GM19023 (cell line): ENCODE results near the gene PDZD7.
"Not testable (repeated sequence)": the region's sequence is repeated elsewhere in the genome, so short reads cannot be mapped to it uniquely, and the experiment has no call there.

Experiments used
- ATAC-seq: cut with Tn5 transposase; IDR thresholded peaks from one replicate; pipeline ENCODE4 v1.9.1; 2021; ENCODE audit warnings: mild to moderate bottlenecking, moderate library complexity; ENCODE audit not compliant: unreplicated experiment

Gene PDZD7

DNA sequence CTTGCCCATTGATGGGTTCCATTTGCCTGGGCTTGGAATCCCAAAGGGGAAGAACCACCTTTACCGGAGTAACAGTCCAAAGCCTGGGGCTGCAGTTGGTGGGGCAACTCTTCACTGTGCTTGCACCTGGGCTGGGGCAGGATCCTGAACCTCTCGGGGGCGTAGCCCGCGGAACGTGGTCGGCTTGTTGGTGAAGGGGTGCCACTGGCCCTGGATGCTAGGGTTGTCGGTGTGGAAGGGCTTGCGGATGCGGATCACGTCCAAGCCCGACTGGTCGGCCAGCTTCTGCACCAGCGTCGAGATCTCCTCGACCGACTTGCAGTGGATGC, 44.3 kb downstream of the PDZD7 start:
- ATAC-seq, result no peak

DNA sequence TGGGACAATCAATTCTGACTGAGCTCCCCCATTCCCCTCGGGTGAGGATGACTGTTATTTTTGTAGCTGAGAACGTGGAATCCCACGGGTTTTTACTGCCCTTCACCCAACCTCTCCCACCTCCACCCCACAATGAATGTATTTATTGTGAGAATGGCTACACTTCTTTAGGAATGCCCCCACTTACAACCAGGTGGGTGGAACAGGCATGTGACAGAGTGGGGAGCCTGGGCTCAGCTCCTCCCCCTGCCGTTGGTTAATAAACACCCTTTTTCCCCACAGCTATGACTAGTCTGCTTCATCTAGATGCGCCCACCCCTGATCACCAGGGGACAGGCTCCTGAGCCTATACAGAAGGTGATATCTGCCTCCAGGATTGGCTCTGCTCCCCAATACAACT, 45.6 kb downstream of the PDZD7 start:
- ATAC-seq, result no peak

DNA sequence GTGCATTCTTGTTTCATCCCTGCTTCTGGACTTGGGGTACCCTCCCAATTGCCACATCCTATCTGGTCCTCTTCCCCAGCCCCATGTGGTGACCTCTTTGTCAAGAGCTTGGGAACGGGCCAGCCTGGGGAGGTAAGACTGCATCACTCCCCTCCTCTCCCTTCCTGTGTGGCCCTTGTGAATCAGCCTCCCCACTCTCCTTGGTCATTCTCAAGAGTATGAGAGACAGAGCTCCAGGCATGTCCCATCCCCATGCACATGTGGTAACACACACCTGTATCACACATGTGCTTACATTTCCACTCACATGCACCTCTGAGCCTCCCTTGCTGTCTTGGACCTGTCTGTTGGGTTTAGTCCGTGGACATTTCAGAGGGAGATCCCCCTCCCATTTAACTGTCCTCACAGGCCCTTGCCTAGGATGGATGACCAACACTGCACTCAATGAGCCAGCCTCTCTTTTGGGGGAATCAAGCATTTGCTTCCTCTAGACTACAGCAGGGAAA, 46.2 kb downstream of the PDZD7 start:
- no peak for ATAC-seq

DNA sequence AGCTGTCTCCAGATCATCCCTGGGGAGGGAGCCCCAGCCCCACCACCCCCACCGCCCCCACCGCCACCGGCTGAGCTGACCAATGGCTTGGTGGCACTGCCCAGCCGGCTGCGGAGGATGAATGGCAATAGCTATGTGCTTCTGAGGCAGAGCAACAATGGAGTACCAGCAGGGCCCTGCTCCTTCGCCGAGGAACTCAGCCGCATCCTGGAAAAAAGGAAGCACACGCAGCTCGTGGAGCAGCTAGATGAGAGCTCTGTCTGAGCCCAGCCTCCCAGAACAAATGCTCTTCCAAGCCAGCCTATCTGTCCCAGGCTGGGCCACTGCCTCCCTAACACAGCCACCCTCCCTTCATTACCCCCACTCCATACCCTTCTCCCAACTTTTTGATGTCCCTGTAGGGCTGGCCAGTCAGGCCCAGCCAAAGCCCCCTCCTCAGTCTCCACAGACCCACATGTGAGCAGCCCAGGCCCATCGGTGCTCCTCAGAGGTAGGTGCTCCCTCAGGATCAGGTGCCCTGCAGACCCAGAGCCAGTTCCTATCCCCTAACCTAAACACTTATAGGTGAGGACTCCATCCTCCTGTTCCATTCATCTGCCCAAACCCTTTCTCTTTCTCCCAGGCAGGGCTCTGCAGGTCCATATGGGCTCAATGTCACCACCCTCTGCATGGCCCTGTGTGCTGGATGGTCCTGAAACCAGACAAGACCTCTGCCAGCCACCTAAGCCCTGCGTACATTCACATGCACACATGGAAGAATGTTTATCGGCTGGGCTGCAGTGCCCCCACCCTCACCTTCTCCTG, 46.9 kb downstream of the PDZD7 start:
- ATAC-seq, result no peak

DNA sequence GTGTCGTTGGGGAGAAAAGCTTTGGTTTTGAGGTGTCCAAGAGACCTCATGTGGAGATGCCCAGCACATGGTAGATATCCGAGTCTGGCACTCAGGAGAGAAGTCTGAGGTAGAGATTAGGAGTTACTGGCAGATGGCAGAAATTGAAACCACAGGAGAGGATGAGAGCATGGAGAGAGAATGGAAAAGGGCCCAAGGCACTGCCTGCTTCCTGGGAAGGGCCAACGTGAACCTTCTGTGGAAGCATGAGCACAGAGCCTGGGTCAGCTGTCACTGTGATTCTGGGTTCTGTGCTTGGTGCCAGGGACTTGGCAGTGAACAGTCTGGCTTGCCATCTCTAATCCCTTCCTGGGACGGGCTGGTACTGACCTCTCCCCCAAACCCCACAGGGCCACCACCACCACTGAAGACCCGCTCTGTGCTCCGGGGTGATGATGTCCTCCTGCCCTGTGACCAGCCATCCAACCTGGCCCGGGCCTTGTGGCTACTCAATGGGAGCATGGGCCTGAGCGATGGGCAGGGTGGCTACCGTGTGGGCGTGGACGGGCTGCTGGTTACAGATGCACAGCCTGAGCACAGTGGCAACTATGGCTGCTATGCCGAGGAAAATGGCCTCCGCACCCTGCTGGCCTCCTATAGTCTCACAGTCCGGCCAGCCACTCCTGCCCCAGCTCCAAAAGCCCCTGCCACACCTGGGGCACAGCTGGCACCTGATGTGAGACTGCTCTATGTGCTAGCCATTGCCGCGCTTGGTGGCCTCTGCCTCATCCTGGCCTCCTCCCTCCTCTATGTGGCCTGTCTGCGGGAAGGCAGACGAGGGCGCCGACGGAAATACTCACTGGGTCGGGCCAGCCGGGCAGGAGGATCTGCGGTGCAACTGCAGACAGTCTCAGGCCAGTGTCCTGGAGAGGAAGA, 47.8 kb downstream of the PDZD7 start:
- ATAC-seq, result no peak

DNA sequence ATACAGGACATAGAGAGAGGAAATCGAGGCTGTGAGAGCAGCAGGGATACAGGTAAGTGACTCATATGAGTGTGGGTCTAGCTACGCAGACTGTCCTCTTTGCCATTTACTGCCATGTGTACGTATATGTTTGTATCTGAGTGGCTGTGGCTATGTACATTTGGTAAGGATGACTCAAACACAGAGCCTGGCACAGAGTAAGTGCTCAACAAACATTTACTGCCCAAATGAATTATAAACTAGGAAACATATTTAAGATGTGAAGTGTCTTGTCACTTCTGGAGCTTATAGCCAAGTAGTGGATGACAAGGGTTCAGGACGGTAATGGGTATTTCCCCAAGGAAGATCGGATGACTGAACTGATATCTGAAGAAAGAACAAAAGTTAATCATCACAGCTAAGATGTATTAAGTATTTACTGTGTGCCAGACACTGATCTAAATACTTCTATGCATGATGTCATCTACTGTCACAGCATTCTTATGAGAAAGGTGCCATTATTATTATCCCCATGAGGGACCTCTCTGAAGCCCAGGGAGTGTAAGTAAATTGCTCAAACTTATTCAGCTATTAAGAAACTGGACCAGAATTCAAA, 49.7 kb downstream of the PDZD7 start:
- no peak for ATAC-seq

DNA sequence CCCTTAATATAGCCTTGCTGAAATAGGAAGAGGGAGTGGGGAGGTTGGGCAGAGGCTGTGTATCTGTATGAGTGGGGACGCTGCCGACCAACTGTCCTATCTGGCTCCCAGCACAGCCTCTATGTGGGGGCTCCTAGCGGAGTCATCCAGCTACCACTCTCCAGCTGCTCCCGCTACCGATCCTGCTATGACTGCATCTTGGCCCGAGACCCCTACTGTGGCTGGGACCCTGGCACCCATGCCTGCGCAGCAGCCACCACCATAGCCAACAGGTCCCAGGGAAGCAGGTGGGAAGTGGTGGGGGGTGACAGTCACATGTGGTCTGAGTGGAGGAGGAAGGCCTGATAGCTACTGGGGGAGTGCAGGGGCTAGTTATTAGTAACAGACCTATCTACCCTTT, 50.2 kb downstream of the PDZD7 start:
- no peak for ATAC-seq

DNA sequence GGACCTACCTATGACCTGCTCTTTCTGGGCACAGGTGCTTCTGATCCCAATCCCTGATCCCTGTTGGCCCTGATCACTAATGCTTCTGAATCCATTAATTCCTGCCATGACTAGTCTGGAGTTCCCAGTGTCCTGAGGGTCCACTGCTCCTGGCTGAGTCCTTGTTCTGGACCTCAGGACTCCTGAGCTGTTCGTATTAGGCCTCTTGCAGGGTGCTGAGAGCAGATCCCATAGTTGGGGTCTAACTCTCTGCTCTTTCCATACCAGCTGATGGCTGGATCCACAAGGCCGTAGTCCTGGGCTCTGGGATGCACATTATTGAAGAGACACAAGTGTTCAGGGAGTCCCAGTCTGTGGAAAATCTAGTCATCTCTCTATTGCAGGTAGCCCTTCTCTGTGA, 50.6 kb downstream of the PDZD7 start:
- ATAC-seq, result no peak

DNA sequence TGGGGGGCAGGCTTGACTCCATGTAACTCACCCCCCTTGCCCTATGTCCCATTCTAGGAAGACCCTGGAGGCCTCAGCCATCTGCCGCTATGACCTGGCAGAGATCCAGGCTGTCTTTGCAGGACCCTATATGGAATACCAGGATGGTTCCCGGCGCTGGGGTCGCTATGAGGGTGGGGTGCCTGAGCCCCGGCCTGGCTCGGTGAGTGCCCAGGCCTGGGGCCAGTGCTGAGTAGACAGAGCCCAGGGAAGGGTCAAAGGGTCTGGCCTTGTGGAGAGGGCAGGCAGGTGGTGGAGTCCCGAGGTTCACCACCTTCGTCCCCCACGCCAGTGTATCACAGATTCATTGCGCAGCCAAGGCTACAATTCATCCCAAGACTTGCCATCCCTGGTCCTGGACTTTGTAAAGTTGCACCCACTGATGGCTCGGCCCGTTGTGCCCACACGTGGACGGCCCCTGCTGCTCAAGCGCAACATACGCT, 51.1 kb downstream of the PDZD7 start:
- ATAC-seq, result no peak

DNA sequence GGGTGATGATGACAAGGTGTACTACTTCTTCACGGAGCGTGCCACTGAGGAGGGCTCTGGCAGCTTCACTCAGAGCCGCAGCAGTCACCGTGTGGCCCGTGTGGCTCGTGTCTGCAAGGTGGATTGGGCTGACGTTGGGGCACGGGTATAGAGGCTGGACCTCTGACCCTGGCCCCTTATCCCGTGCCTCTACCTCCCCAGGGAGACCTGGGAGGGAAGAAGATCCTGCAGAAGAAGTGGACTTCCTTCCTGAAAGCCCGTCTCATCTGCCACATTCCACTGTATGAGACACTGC, 52.1 kb downstream of the PDZD7 start:
- no peak for ATAC-seq

DNA sequence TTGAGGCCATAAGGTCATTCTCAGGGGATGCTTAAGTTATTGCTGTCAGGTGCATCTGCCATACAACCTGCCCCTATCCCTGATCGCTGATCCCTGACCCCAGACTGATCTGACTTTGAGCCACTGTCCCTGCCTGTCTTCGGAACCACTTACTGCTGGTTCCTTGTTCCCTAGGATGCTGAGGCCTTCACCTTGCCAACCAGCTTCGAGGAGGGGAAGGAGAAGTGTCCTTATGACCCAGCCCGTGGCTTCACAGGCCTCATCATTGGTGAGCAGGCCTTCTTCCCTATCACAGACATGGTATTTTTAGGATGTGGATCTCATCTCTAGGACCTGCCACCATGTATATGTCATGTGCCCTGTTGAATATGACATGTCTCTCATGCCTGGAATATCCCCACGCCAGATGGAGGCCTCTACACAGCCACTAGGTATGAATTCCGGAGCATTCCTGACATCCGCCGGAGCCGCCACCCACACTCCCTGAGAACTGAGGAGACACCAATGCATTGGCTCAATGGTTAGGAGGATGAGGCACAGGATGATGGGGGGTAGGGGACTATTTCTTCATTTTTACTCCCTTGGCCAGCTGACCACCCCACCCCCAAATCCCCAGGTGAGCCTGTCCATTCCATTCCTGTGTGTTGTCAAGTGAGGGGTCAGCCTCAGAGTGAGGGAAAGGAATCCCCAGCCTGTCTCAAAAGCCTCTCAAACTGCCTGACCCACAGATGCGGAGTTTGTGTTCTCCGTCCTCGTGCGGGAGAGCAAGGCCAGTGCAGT, 52.6 kb downstream of the PDZD7 start:
- ATAC-seq, result no peak

DNA sequence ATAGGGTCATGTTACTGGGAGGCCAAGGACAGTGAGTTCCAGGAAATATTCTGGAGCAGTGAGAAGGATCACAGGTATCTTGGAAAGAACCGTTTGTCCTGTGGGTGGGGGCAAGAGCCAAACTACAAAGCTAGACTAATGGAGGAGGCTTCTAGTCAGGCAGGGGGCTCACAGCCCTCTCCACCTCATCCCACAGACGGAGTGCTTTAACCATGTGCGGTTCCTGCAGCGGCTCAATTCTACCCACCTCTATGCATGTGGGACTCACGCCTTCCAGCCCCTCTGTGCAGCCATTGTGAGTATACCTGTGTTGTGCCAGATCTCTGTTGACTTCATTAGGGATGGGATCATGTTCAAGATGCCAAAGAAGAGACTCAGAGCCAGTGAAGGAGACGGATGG, 53.5 kb downstream of the PDZD7 start:
- ATAC-seq, result no peak

DNA sequence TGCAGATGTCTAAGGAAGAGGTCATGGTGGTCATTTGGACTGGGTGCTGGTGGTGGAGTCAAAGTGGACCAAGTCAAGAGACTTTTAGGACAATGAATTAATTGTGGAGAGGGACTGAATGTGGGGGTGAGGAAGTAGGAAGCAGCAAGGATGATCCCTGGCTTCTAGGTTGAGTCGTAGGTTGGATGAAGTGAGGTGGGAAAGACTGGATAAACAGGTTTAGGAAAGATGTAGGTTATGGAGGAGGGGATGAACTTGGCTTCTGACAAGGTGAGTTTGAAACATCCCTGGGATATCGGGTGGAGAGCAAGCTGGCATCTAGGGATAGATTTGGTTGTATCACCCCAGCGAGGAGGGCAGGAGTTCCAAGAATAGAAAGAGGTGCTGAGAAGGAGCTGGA, 54.0 kb downstream of the PDZD7 start:
- ATAC-seq, result no peak

DNA sequence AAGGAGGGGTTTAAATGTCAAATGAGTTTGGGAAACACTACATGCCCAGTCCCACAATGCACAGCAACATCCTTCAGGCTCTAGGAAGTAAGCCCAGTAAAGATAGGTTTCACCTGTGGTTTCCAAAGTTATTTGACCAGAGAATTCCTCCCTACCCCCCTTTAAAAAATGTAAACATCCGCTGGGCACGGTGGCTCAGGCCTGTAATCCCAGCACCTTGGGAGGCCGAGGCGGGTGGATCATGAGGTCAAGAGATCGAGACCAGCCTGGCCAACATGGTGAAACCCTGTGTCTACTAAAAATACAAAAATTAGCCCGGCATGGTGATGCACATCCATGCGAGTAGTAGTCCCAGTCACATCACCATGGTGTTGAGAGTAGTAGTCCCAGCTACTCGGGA, 55.5 kb downstream of the PDZD7 start:
- not testable (repeated sequence) for ATAC-seq

DNA sequence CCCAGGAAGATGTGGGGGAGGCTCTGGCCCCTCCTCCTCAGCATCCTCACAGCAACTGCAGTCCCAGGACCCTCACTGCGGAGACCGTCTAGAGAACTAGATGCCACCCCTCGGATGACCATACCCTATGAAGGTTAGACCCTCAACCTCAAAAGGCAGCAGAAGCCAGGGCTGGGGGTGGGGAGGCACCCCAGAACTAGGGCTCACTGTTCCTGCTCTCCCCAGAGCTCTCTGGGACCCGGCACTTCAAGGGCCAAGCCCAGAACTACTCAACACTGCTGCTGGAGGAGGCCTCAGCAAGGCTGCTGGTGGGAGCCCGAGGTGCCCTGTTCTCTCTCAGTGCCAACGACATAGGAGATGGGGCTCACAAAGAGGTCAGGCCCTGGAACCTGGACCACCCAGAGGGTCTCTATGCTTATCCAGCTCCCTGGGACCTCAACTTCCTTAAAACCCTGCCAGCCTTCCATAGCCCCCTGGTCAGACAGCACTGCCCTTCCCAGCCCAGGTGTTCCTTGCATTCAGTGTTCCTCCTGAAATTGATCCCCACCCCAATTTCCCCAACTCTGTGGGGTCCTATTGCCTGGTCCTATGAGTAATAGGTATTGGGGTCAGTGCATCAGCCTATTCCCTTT, 57.9 kb downstream of the PDZD7 start:
- no peak for ATAC-seq

DNA sequence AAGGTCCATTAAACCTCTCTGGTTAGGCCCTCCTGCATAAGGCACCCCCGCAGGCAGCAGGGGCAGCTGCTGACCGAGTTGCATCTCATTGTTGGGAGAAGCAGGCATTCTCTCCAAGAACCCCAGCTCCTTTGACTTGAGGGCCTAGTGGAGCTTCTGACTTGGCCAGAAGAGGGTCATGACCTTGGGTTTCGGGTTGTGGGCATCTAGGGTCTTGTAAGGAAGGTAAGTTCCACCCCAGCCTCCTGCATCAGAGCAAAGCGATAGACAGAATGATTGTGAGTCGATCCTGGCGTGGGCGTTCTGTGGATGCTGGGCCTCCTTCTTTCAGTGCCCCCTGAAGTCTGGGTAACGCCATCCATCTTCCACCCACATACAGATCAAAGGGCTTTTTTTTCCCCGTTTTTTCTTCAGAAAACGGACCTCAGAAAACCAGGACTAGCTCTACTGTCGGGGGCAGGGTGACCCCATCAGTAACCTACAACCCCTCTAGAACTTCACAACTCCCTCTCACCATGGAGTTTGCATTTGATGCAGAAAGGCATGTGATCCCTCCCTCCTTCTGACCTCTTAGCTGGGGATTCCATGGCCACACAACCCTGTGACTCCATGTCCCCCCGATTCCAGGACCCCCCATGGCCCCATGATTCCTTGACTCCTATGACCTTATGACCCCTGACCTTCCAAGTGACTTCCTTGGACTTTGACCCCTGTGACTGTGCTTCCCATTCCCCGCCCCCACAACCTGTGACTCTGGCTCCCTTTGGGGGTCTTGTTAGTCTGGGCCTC, 58.6 kb downstream of the PDZD7 start:
- no peak for ATAC-seq

DNA sequence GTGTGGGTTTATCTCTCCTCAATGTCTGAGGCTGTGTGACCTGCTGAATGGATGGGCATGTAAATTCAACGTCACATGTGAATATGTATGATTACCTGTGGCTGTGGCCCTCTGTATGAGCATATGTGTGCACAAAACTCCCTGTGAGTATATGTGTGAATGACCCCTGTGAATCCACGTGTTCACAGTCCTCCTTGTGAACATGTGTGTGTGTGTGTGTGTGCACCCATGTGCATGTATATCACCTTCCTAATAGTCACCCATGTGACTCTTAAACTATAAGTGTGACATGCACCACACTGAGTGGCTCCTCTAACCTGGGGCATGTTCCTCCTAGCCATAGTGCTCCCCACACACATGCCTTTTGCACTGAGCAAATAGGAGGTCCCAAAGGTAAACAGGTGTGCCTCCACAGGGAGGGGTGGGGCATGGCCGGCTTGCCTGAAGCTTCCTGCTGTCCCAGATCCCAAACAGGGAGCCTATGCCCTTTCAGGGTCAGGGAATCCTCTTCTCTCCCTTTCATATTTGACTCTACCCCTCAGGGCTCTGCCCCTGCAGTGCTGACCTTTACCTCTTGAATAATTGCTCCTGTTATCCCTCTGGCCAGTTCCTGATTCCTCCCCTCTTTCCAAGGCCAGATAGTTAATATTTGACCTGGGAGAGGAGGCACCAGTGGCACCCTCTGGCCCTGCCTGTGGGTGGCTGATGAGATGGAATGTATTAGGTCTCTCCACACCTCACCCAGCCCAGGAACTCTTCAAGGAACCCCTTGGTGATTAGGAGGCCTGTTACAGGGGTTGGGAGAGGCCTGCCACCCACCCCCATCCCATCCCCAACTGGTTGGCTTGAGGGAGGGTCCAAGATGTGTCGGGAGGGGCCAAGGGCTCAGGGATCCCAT, 59.8 kb downstream of the PDZD7 start:
- no peak for ATAC-seq

DNA sequence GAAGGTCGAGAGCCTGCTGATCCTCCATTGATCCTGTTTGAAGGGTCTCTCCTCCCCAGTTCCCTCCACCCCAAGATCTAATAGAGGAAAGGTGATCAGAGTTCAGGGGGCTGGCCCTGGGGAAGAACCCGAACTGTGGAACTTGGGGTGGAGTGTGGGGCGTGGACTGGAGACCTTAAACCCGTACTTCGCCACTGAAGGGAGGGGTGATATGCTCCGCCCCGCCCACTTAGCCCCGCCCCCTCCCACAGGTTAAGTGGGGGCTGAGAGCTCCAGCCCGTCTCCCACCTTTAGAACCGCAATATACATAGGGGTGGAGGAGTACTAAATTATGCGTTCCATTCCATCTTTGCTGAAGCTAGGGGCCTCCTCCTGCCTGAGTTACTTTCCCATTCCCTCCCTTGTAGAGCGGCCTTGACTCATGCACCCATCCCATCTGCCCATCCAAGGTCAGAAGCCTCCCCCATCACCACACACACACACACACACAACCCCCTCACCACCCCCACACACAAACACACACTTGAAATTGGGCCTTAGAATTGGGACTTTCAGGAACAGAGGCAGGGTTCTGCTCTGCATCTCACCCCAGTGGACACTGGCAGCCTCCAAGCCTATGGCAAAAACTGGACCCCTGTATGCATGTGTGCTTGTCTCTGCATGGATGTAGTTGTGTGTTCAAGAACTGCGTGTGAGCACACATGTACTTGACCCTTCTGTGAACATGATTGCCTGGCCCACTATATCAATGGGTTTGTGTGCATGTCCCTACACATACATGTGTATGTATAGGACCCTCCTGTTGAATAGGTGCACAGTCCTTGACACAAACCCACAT, 60.6 kb downstream of the PDZD7 start:
- ATAC-seq, result no peak
